ENCODE data around the gene BMP6. TPM values are rescaled to one million over a fixed set of nuclear protein-coding genes. Genes with fewer than 3 reads are reported as not detected.

Gene BMP6
- total and polyA plus RNA-seq, 10 of the 15 experiments (the other 5 are each of a cell fraction or from before 2014, with no cell fraction given), result 0.02 to 0.15 (median 0.05) TPM; not detected in 5

- in situ Hi-C loops (cut with MboI), result no loop called here
- WGBS (ENCODE audit: insufficient coverage, insufficient replicate concordance, low lambda C conversion rate, missing lambda C conversion rate), result 15% methylated on average over 3 of the region's 3 CpGs
- H2AFZ ChIP-seq (ENCODE audit: control insufficient read depth, low read depth, low read length), result no peak overlapping the region
- FAIRE-seq (no peak), ATAC-seq (no peak), DNase-seq (ENCODE audit: low read depth, low spot score) (no peak)
- no peaks in the 10 kb centered on the region for H3K79me2 ChIP-seq (ENCODE audit: control insufficient read depth, insufficient read depth, low read length)
- TF ChIP-seq TCF3 (IDR thresholded peaks at IDR 0.05; ENCODE audit: borderline replicate concordance, insufficient read depth, low read depth, low read length) (no peak), NR2F1 (conservative IDR thresholded peaks at IDR 0.05) (no peak), BMI1 (IDR thresholded peaks at IDR 0.05; ENCODE audit: borderline replicate concordance) (no peak)
- no peaks in the 10 kb centered on the region for H4K20me1 ChIP-seq (ENCODE audit: control insufficient read depth, insufficient read depth)
- ChIA-PET CTCF (interaction anchor here (0.7 kb wide), 1 partner anchor 82 kb away, joined by 3 read pairs; no protein-coding TSS in a partner anchor), POLR2A (interaction anchor here (0.6 kb wide), 1 partner anchor 1363 kb away, joined by 6 read pairs; no protein-coding TSS in a partner anchor), RAD21 (ENCODE audit: unreplicated experiment) (no interaction called here), SMC1A (ENCODE audit: uncharacterized antibody, unreplicated experiment) (no interaction called here)
- BruUV-seq (replicated peaks), result no TSS peak
- H3K9me3 ChIP-seq (replicated peaks; ENCODE audit: control insufficient read depth, insufficient read depth, low read length), result no peaks in the 10 kb centered on the region; the same call in 2 of the 3 replicates
- no peak overlapping the region for H3K4me2 ChIP-seq (ENCODE audit: control insufficient read depth, insufficient read depth)
- H3K9ac ChIP-seq (ENCODE audit: control insufficient read depth, insufficient read depth, low read length), result no peak overlapping the region
- H3K36me3 ChIP-seq (ENCODE audit: control insufficient read depth in 2 of 2, insufficient read depth in 2 of 2, low read length in 1 of 2), result no peaks in the 10 kb centered on the region
- H3K4me3 ChIP-seq, result no peak overlapping the region
- intact Hi-C loops (cut with micrococcal nuclease; ENCODE audit: unreplicated experiment), result no loop called here
- no peaks in the 10 kb centered on the region for H3K27me3 ChIP-seq (replicated peaks in 1 of 2; ENCODE audit: control insufficient read depth in 2 of 2, insufficient read depth in 2 of 2, low read length in 1 of 2)
- H3K4me1 ChIP-seq (ENCODE audit: control insufficient read depth, insufficient read depth, low read length), result no peaks in the 10 kb centered on the region
- no peak overlapping the region for H3K27ac ChIP-seq (ENCODE audit: control insufficient read depth, insufficient read depth)
These were observed 33.4 kb downstream of the BMP6 start for GRCh38 chr6:7759320-7759719.

GRCh38 chr6:7761051-7761450 lies 35.2 kb downstream of the BMP6 start:
- H2AFZ ChIP-seq (ENCODE audit: control insufficient read depth, low read depth, low read length), result no peak overlapping the region
- no peak for TF ChIP-seq ZNF384 (IDR thresholded peaks at IDR 0.05; ENCODE audit: borderline replicate concordance, low read depth, low read length)
- no peak for TF ChIP-seq RELA (IDR thresholded peaks at IDR 0.05; ENCODE audit: borderline replicate concordance, partially characterized antibody)
- TF ChIP-seq REST (IDR thresholded peaks at IDR 0.05; ENCODE audit: low read depth, low read length), result no peak
- no peak for TF ChIP-seq BMI1 (IDR thresholded peaks at IDR 0.05; ENCODE audit: borderline replicate concordance)
- no peak for TF ChIP-seq ZNF217 (IDR thresholded peaks at IDR 0.05)
- TF ChIP-seq E2F4 (IDR thresholded peaks at IDR 0.05; ENCODE audit: low read depth, low read length), result no peak
- no peak for TF ChIP-seq RELB (IDR thresholded peaks at IDR 0.05; ENCODE audit: low read depth)
- no peak for TF ChIP-seq ZNF622 (IDR thresholded peaks at IDR 0.05)
- TF ChIP-seq CREB1 (IDR thresholded peaks at IDR 0.05; ENCODE audit: low read depth), result no peak
- FAIRE-seq (no peak), ATAC-seq (no peak), DNase-seq (ENCODE audit: low read depth, low spot score) (no peak)
- WGBS (ENCODE audit: insufficient coverage, insufficient replicate concordance, low lambda C conversion rate, missing lambda C conversion rate), result 100% methylated on average over 3 of the region's 3 CpGs
- H3K27me3 ChIP-seq (replicated peaks in 1 of 2; ENCODE audit: control insufficient read depth in 2 of 2, insufficient read depth in 2 of 2, low read length in 1 of 2), result no peaks in the 10 kb centered on the region
- no peaks in the 10 kb centered on the region for H3K4me1 ChIP-seq (ENCODE audit: control insufficient read depth, insufficient read depth, low read length)
- no peaks in the 10 kb centered on the region for H3K36me3 ChIP-seq (ENCODE audit: control insufficient read depth in 2 of 2, insufficient read depth in 2 of 2, low read length in 1 of 2)
- no peaks in the 10 kb centered on the region for H4K20me1 ChIP-seq (ENCODE audit: control insufficient read depth, insufficient read depth)
- no peak overlapping the region for H3K27ac ChIP-seq (ENCODE audit: control insufficient read depth, insufficient read depth)
- POLR2A ChIA-PET, result no interaction called here
- H3K79me2 ChIP-seq (ENCODE audit: control insufficient read depth, insufficient read depth, low read length), result no peaks in the 10 kb centered on the region
- no peaks in the 10 kb centered on the region; the same call in 2 of the 3 replicates for H3K9me3 ChIP-seq (replicated peaks; ENCODE audit: control insufficient read depth, insufficient read depth, low read length)
- SMC1A ChIA-PET (ENCODE audit: uncharacterized antibody, unreplicated experiment), result no interaction called here
- CTCF ChIA-PET, result no interaction called here
- intact Hi-C loops (cut with micrococcal nuclease; ENCODE audit: unreplicated experiment), result no loop called here
- H3K4me2 ChIP-seq (ENCODE audit: control insufficient read depth, insufficient read depth), result no peak overlapping the region
- in situ Hi-C loops (cut with MboI), result no loop called here
- no peak overlapping the region for H3K4me3 ChIP-seq
- no TSS peak for BruUV-seq (replicated peaks)
- H3K9ac ChIP-seq (ENCODE audit: control insufficient read depth, insufficient read depth, low read length), result no peak overlapping the region
- RAD21 ChIA-PET (ENCODE audit: unreplicated experiment), result no interaction called here
